Measurements from ENCODE around the gene SLC39A9.

SLC39A9 gene

DNA sequence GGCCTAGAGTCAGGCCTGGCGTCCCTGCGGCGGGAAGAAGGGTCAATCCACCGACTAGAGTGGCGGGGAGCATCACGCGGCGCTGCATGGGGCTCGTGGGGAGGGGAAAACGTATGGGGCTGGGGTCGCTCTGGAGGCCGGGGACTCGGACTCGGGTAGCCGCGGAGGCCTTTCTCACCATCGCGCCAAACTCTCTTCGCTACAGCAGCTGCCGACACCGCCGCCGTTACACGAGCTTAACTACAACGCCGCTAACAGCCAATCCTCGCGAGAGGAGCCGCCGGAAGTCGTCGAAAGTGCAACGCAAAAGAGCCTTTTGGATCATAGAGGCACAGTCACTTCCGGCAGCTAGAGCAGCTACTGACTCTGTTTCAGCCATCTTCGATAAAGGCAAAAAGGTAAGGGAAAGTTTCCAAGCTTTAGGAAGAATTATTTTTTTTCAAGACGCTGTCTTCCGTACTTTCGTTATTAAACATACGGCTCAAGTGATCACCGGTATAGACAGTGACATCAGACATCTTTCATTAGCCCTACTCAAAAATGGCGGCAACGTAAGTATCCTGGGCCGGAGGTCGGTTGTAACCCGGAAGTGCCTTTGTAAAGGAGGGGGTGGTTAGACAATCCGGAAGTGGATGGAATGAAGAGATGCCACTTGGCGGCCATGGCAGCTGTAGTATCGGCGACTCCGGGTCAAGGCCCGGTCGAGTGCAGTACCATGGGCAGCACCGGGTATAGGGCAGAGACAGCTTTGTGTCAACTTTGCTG is at the start of gene SLC39A9, which contains the start of gene ERH (continued):
- no peak for TF ChIP-seq ZNF16 (tag by site-specific recombination; IDR thresholded peaks at IDR 0.05; ENCODE audit: low read depth)
- peak; percentile 17; the same call in 1 of the 2 replicates for TF ChIP-seq ZNF394 (tag by site-specific recombination; IDR thresholded peaks at IDR 0.05; ENCODE audit: borderline replicate concordance)
- TF ChIP-seq ZNF354C (tag by site-specific recombination; IDR thresholded peaks at IDR 0.05; ENCODE audit: borderline replicate concordance, low read depth), result no peak
- TF ChIP-seq ZNF837 (tag by site-specific recombination; IDR thresholded peaks at IDR 0.05), result no peak
- peak; percentile 94 for TF ChIP-seq ZNF580 (tag by site-specific recombination; IDR thresholded peaks at IDR 0.05)
- TF ChIP-seq ZNF658 (tag by site-specific recombination; IDR thresholded peaks at IDR 0.05), result no peak
- TF ChIP-seq ZNF121 (tag by site-specific recombination; IDR thresholded peaks at IDR 0.05), result no peak
- no peak for TF ChIP-seq ZNF555 (tag by site-specific recombination; conservative IDR thresholded peaks at IDR 0.05)
- TF ChIP-seq OVOL3 (tag by site-specific recombination; IDR thresholded peaks at IDR 0.05), result no peak; the same call in none of the 2 replicates
- TF ChIP-seq SALL2 (tag by site-specific recombination; IDR thresholded peaks at IDR 0.05; ENCODE audit: borderline replicate concordance), result no peak
- TF ChIP-seq, protein P1, sequence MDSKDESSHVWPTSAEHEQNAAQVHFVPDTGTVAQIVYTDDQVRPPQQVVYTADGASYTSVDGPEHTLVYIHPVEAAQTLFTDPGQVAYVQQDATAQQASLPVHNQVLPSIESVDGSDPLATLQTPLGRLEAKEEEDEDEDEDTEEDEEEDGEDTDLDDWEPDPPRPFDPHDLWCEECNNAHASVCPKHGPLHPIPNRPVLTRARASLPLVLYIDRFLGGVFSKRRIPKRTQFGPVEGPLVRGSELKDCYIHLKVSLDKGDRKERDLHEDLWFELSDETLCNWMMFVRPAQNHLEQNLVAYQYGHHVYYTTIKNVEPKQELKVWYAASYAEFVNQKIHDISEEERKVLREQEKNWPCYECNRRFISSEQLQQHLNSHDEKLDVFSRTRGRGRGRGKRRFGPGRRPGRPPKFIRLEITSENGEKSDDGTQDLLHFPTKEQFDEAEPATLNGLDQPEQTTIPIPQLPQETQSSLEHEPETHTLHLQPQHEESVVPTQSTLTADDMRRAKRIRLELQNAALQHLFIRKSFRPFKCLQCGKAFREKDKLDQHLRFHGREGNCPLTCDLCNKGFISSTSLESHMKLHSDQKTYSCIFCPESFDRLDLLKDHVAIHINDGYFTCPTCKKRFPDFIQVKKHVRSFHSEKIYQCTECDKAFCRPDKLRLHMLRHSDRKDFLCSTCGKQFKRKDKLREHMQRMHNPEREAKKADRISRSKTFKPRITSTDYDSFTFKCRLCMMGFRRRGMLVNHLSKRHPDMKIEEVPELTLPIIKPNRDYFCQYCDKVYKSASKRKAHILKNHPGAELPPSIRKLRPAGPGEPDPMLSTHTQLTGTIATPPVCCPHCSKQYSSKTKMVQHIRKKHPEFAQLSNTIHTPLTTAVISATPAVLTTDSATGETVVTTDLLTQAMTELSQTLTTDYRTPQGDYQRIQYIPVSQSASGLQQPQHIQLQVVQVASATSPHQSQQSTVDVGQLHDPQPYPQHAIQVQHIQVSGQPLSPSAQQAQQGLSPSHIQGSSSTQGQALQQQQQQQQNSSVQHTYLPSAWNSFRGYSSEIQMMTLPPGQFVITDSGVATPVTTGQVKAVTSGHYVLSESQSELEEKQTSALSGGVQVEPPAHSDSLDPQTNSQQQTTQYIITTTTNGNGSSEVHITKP (tag by site-specific recombination; IDR thresholded peaks at IDR 0.05), result no peak
- no peak for TF ChIP-seq ZNF239 (tag by site-specific recombination; IDR thresholded peaks at IDR 0.05)
- peak; percentile 80 for TF ChIP-seq ZEB2 (tag by site-specific recombination; IDR thresholded peaks at IDR 0.05)
- TF ChIP-seq ZNF138 (tag by site-specific recombination; IDR thresholded peaks at IDR 0.05; ENCODE audit: borderline replicate concordance), result no peak
- TF ChIP-seq ZNF544 (tag by site-specific recombination; IDR thresholded peaks at IDR 0.05), result no peak
- peak; percentile 68; the same call in 1 of the 2 replicates for TF ChIP-seq SP7 (tag by site-specific recombination; IDR thresholded peaks at IDR 0.05)
- peak; percentile 89 for TF ChIP-seq ZNF335 (tag by site-specific recombination; conservative IDR thresholded peaks at IDR 0.05)
- TF ChIP-seq ZNF585B (tag by site-specific recombination; IDR thresholded peaks at IDR 0.05), result no peak
- TF ChIP-seq ZNF776 (tag by site-specific recombination; IDR thresholded peaks at IDR 0.05; ENCODE audit: borderline replicate concordance), result peak; percentile 91
- no peak for TF ChIP-seq ZNF140 (tag by site-specific recombination; IDR thresholded peaks at IDR 0.05)
- TF ChIP-seq TRIM28 (IDR thresholded peaks at IDR 0.05; ENCODE audit: borderline replicate concordance, low read length), result peak; percentile 82; the same call in 1 of the 2 replicates
- no peak for TF ChIP-seq ZNF223 (tag by site-specific recombination; IDR thresholded peaks at IDR 0.05)
- peak; percentile 64 for TF ChIP-seq FEZF1 (tag by site-specific recombination; IDR thresholded peaks at IDR 0.05)
- no peak for TF ChIP-seq ZNF10 (tag by site-specific recombination; IDR thresholded peaks at IDR 0.05)
- no peak for TF ChIP-seq ZNF571 (tag by site-specific recombination; IDR thresholded peaks at IDR 0.05)
- TF ChIP-seq, protein P2, sequence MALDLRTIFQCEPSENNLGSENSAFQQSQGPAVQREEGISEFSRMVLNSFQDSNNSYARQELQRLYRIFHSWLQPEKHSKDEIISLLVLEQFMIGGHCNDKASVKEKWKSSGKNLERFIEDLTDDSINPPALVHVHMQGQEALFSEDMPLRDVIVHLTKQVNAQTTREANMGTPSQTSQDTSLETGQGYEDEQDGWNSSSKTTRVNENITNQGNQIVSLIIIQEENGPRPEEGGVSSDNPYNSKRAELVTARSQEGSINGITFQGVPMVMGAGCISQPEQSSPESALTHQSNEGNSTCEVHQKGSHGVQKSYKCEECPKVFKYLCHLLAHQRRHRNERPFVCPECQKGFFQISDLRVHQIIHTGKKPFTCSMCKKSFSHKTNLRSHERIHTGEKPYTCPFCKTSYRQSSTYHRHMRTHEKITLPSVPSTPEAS (tag by site-specific recombination; IDR thresholded peaks at IDR 0.05), result no peak
- no peak for TF ChIP-seq ZNF600 (tag by site-specific recombination; IDR thresholded peaks at IDR 0.05)
- peak; percentile 61; the same call in 1 of the 2 replicates for TF ChIP-seq ZNF558 (tag by site-specific recombination; IDR thresholded peaks at IDR 0.05)
- no peak for TF ChIP-seq ZNF645 (tag by site-specific recombination; IDR thresholded peaks at IDR 0.05)
- TF ChIP-seq, protein P3, sequence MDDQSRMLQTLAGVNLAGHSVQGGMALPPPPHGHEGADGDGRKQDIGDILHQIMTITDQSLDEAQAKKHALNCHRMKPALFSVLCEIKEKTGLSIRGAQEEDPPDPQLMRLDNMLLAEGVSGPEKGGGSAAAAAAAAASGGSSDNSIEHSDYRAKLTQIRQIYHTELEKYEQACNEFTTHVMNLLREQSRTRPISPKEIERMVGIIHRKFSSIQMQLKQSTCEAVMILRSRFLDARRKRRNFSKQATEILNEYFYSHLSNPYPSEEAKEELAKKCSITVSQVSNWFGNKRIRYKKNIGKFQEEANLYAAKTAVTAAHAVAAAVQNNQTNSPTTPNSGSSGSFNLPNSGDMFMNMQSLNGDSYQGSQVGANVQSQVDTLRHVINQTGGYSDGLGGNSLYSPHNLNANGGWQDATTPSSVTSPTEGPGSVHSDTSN (CRISPR knock-in tag; IDR thresholded peaks at IDR 0.05), result no peak
- no peak; the same call in 1 of the 2 replicates for TF ChIP-seq WT1 (tag by site-specific recombination; IDR thresholded peaks at IDR 0.05)
- TF ChIP-seq ZNF23 (tag by site-specific recombination; IDR thresholded peaks at IDR 0.05; ENCODE audit: borderline replicate concordance), result no peak
- peak; percentile 92 for TF ChIP-seq ZNF350 (tag by site-specific recombination; IDR thresholded peaks at IDR 0.05)
- no peak for TF ChIP-seq ZNF169 (tag by site-specific recombination; IDR thresholded peaks at IDR 0.05)
- TF ChIP-seq GLI2 (tag by site-specific recombination; IDR thresholded peaks at IDR 0.05; ENCODE audit: borderline replicate concordance, low read depth), result no peak

Data from HEK293 (cell line).